Upper lobe of left lung (tissue), 4 donors: ENCODE data around the gene CCDC9.
A peak's percentile ranks its signal among the peaks of the same experiment; 100 is the strongest.

ENCODE experiments used
- CTCF ChIP-seq, 6 experiments: fragments of 450-650 bp in 4 of 6; fragments of 200-600 bp in 2 of 6; sonication (generic) in 2 of 6; IDR thresholded peaks; one replicate each; pipeline ENCODE4 v1.5.1; 2016 to 2019; ENCODE audit warnings: antibody characterized with exemption in 6 of 6
- POLR2A ChIP-seq, 4 donors: fragments of 450-650 bp; IDR thresholded peaks; one replicate each; pipeline ENCODE4 v1.5.1; 2016 to 2017; ENCODE audit warnings: antibody characterized with exemption in 4 of 4, mild to moderate bottlenecking in 2 of 4
- POLR2AphosphoS5 ChIP-seq, 2 donors: sonication (generic); formaldehyde crosslinking; IDR thresholded peaks; one replicate each; pipeline ENCODE4 v1.5.1; 2017; ENCODE audit warnings: antibody characterized with exemption in 2 of 2

DNA sequence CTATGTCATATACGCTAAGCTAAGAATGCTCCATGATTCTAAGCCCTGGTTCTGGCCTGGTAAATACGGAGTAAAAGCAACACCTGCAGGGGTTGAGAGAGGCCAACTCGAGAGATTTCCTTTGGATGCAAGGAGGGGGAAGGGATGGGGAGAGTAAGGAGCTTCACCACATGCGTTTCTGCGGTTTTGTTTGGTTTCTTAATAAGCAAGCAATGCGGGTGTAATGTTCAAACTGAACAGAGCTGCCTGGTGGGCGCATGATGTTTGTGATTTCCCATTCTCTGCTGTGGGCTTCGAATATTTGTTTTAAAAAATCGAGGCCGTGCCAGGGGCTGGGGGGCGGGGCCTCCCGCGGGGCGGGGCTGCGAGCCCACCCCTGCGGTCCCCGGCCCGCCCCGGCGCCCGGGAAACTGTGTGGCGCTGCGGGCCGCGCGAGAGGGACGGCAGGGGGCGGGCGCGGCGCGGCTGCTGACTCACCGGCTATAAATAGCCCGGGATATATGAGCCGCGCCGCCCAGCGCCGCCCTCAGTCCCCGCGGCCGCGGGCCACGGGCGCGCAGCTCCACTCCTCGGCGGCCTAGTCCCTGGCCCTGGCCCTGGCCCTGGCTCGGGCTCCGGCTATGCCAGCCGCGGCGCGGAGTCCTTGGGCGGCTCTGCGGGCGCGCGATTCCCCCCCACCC is 30.4 kb upstream of the CCDC9 start:
- TF ChIP-seq POLR2AphosphoS5 (IDR thresholded peaks at IDR 0.05) (peak; percentile 99 to 100), CTCF (IDR thresholded peaks at IDR 0.05) (peak; percentile 51 to 81 (median 76)), POLR2A (IDR thresholded peaks at IDR 0.05) (peak; percentile 100)
